ENCODE measurements around the gene ARPC5. TPM values are rescaled to one million over a fixed set of nuclear protein-coding genes. Genes with fewer than 3 reads are reported as not detected.
A peak's percentile ranks its signal among the peaks of the same experiment; 100 is the strongest.

The ARPC5 gene
- total and polyA plus RNA-seq, 7 donors, result 11.6 to 31.8 (median 13.9) TPM

DNA sequence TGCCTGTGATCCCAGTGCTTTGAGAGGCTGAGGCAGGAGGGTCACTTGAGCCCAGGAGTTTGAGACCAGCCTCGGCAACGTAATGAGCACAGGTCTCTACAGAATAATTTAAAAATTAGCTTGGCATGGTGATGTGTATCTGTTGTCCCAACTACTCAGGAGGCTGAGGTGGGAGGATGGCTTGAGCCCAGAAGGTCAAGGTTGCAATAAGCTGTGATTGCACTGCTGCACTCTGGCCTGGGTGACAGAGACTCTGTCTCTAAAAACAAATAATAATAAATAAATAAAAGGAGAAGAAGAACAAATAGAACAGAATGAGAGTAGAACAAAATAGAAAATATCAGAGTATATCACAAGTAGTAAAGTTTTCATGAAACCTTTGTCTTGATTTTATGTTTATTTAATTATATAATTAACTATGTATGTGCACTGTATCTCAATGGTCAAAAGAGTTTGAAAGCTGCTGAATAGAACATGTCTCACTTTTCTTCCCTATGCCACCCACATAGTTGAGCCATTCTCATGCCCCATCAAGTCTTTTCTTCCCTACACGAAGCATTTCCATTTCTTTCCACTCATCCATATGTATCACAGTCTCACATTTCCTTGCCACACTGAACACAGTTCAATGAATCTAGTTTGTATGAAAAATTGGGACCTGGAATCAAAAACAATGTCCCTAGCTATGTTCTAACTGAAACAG is 40.5 kb upstream of the ARPC5 start:
- Histone ChIP-seq H3K36me3 (ENCODE audit: insufficient read depth in 1 of 2, low read depth in 1 of 2) (no peaks in the 10 kb centered on the region), H3K4me1 (no peaks in the 10 kb centered on the region), H3K4me3 (no peak overlapping the region), H3K9me3 (no peaks in the 10 kb centered on the region), H3K27me3 (ENCODE audit: insufficient read depth in 3 of 3, low read length in 2 of 3) (no peaks in the 10 kb centered on the region), H3K27ac (no peak overlapping the region)
- no peak for ATAC-seq
- TF ChIP-seq, protein P1, sequence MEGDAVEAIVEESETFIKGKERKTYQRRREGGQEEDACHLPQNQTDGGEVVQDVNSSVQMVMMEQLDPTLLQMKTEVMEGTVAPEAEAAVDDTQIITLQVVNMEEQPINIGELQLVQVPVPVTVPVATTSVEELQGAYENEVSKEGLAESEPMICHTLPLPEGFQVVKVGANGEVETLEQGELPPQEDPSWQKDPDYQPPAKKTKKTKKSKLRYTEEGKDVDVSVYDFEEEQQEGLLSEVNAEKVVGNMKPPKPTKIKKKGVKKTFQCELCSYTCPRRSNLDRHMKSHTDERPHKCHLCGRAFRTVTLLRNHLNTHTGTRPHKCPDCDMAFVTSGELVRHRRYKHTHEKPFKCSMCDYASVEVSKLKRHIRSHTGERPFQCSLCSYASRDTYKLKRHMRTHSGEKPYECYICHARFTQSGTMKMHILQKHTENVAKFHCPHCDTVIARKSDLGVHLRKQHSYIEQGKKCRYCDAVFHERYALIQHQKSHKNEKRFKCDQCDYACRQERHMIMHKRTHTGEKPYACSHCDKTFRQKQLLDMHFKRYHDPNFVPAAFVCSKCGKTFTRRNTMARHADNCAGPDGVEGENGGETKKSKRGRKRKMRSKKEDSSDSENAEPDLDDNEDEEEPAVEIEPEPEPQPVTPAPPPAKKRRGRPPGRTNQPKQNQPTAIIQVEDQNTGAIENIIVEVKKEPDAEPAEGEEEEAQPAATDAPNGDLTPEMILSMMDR (IDR thresholded peaks at IDR 0.05), result no peak
- 75 to 82% (median 78%) methylated on average over 3 of the region's 3 CpGs for WGBS, 3 donors
- intact Hi-C loops (cut with DNase I), result no loop called here
- no peak for DNase-seq

DNA sequence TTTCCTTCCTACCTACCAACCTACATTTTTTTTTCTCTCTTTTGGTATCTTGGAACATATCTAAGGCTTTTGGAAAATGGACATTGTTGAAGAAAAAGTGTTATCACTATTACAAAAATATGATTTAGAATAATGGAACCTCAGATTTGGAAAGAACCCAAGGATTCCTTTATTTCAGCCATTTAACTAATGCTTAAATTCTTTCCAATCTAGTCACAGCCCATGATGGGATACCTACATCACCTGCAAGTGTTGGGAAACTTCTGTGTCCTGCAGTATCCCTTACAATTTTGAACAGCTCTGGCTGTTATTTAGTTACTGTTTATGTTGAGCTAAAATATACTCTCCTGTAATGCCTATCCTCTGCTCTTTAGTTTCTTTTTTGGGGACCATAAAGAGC is 39.8 kb upstream of the ARPC5 start:
- TF ChIP-seq, protein P1 (IDR thresholded peaks at IDR 0.05), result no peak
- DNase-seq (no peak), ATAC-seq (no peak)
- Histone ChIP-seq H3K9me3 (no peaks in the 10 kb centered on the region), H3K4me1 (no peaks in the 10 kb centered on the region), H3K36me3 (ENCODE audit: insufficient read depth in 1 of 2, low read depth in 1 of 2) (no peaks in the 10 kb centered on the region), H3K27me3 (ENCODE audit: insufficient read depth in 3 of 3, low read length in 2 of 3) (no peaks in the 10 kb centered on the region), H3K4me3 (no peak overlapping the region), H3K27ac (no peak overlapping the region)
- intact Hi-C loops (cut with DNase I), result no loop called here

DNA sequence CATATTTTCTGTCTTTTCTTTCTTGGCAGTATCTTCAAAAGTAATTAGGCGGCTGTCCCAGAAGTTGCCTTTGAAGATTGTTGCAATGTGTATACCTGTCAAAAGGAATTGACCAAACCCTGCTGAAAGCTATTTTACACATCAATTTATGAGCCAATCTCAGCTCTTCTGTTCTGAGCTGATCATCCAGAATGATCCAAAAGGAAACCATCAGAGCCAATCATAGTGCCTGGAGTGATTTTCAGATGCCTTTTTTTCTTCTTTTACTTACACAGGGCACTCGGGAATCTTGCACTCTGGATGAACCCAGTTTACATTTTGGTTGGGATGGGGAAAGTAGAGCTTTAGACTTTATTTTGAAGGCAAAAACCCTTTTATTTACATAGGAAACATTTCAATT is 39.3 kb upstream of the ARPC5 start:
- H3K36me3 ChIP-seq (ENCODE audit: insufficient read depth in 1 of 2, low read depth in 1 of 2), result no peaks in the 10 kb centered on the region
- no peak overlapping the region for H3K4me3 ChIP-seq
- ATAC-seq, result no peak
- no peak for DNase-seq
- H3K27me3 ChIP-seq (ENCODE audit: insufficient read depth in 3 of 3, low read length in 2 of 3), result no peaks in the 10 kb centered on the region
- TF ChIP-seq, protein P1 (IDR thresholded peaks at IDR 0.05), result no peak
- intact Hi-C loops (cut with DNase I), result no loop called here
- 56 to 61% (median 61%) methylated on average over 2 of the region's 2 CpGs for WGBS, 3 donors
- H3K4me1 ChIP-seq, result no peaks in the 10 kb centered on the region
- no peak overlapping the region for H3K27ac ChIP-seq
- H3K9me3 ChIP-seq, result no peaks in the 10 kb centered on the region

DNA sequence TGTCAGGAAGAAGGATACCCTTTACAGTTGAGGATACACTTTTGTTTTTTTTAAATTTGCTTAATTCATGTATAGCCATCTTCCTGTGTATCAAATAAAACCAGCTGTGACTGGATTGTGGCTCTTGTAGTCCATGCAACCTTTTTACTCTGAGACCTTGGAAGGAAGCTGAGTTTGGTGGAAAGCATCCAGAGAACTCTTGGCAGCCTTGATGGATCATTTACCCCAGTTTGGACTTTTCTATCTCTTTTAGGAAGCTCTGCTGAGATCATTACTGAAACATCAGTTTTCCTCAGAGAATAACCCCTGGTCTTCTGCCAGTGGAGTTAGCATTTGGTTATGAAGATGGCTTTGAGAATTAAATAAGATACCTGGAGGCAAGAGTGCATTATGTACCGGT is 38.8 kb upstream of the ARPC5 start:
- Histone ChIP-seq H3K9me3 (no peaks in the 10 kb centered on the region), H3K27me3 (ENCODE audit: insufficient read depth in 3 of 3, low read length in 2 of 3) (no peaks in the 10 kb centered on the region), H3K4me1 (no peaks in the 10 kb centered on the region), H3K36me3 (ENCODE audit: insufficient read depth in 1 of 2, low read depth in 1 of 2) (no peaks in the 10 kb centered on the region), H3K27ac (no peak overlapping the region), H3K4me3 (no peak overlapping the region)
- ATAC-seq, result peak in 1 of 4 donors; percentile 37
- WGBS, 3 donors, result 29 to 48% (median 38%) methylated on average over 1 of the region's 1 CpG
- intact Hi-C loops (cut with DNase I), result no loop called here
- TF ChIP-seq, protein P1 (IDR thresholded peaks at IDR 0.05), result no peak
- DNase-seq, result no peak
